ENCODE results near the gene MOCS1. TPM values are rescaled to one million over a fixed set of nuclear protein-coding genes. Genes with fewer than 3 reads are reported as not detected.
"Not testable (repeated sequence)": the region's sequence is repeated elsewhere in the genome, so short reads cannot be mapped to it uniquely, and the experiment has no call there.

MOCS1 gene
- total and polyA plus RNA-seq, 8 donors: 6.9 to 13.8 (median 8.4) TPM

GRCh38 chr6:39980839-39981580, 46.7 kb upstream of the MOCS1 start:
- H3K4me1 ChIP-seq: peaks cover 0 to 8% (median 3%) of the 10 kb centered on the region in 3 donors
- H3K4me3 ChIP-seq: no peak overlapping the region
- intact Hi-C loops (cut with DNase I): loop anchor here in 2 of 3 donors (5.0 to 10.0 kb wide), 2 partner anchors 324 to 326 kb away; no protein-coding TSS in a partner anchor
- DNase-seq (peak in 2 of 6 donors; percentile 38 to 49), FAIRE-seq (no peak), ATAC-seq (peak; percentile 89 to 95 (median 94))
- no peaks in the 10 kb centered on the region for H3K9me3 ChIP-seq
- WGBS, 2 donors: 49 to 52% methylated on average over 3 of the region's 3 CpGs
- peak in 2 of 4 donors; percentile 21 to 43 for TF ChIP-seq CTCF (IDR thresholded peaks at IDR 0.05)
- H3K27ac ChIP-seq: no peak overlapping the region
- no peaks in the 10 kb centered on the region for H3K27me3 ChIP-seq
- H3K36me3 ChIP-seq: no peaks in the 10 kb centered on the region

GRCh38 chr6:39979461-39980328, 45.4 kb upstream of the MOCS1 start:
- 44 to 60% methylated on average over 3 of the region's 3 CpGs for WGBS, 2 donors
- no peaks in the 10 kb centered on the region for H3K9me3 ChIP-seq
- no peak overlapping the region for H3K27ac ChIP-seq
- ATAC-seq (peak in 2 of 4 donors; percentile 16 to 29), DNase-seq (no peak), FAIRE-seq (no peak)
- H3K27me3 ChIP-seq: no peaks in the 10 kb centered on the region
- intact Hi-C loops (cut with DNase I): loop anchor here (5.0 to 10.0 kb wide), 3 partner anchors 325 to 333 kb away; no protein-coding TSS in a partner anchor
- peaks cover 0 to 8% (median 3%) of the 10 kb centered on the region in 3 donors for H3K4me1 ChIP-seq
- no peak for TF ChIP-seq CTCF (IDR thresholded peaks at IDR 0.05)
- H3K4me3 ChIP-seq: no peak overlapping the region
- H3K36me3 ChIP-seq: no peaks in the 10 kb centered on the region

- peaks cover 0 to 8% (median 3%) of the 10 kb centered on the region in 3 donors for H3K4me1 ChIP-seq
- H3K4me3 ChIP-seq: no peak overlapping the region
- intact Hi-C loops (cut with DNase I): loop anchor here in 1 of 3 donors (5.0 kb wide), 1 partner anchor 334 kb away; no protein-coding TSS in a partner anchor
- no peaks in the 10 kb centered on the region for H3K9me3 ChIP-seq
- FAIRE-seq: no peak
- DNase-seq: no peak
- no peaks in the 10 kb centered on the region for H3K36me3 ChIP-seq
- H3K27ac ChIP-seq: no peak overlapping the region
- no peak for ATAC-seq
- WGBS, 2 donors: 77 to 87% methylated on average over 1 of the region's 1 CpG
- no peaks in the 10 kb centered on the region for H3K27me3 ChIP-seq
- no peak for TF ChIP-seq CTCF (IDR thresholded peaks at IDR 0.05)
These were observed 44.0 kb upstream of the MOCS1 start for GRCh38 chr6:39978240-39978639.

- TF ChIP-seq CTCF (IDR thresholded peaks at IDR 0.05): no peak
- Histone ChIP-seq H3K36me3 (no peaks in the 10 kb centered on the region), H3K4me3 (no peak overlapping the region), H3K9me3 (no peaks in the 10 kb centered on the region), H3K27ac (no peak overlapping the region), H3K27me3 (no peaks in the 10 kb centered on the region), H3K4me1 (no peaks in the 10 kb centered on the region)
- DNase-seq: no peak
- no peak for ATAC-seq
- intact Hi-C loops (cut with DNase I): no loop called here
- 64 to 83% methylated on average over 3 of the region's 3 CpGs for WGBS, 2 donors
- FAIRE-seq: no peak
These were observed 39.4 kb upstream of the MOCS1 start for GRCh38 chr6:39973661-39974060.

GRCh38 chr6:39972717-39973116, 38.5 kb upstream of the MOCS1 start:
- intact Hi-C loops (cut with DNase I); FAIRE-seq; H3K9me3 ChIP-seq; H3K27ac ChIP-seq; H3K4me3 ChIP-seq; H3K36me3 ChIP-seq; DNase-seq; H3K27me3 ChIP-seq; ATAC-seq; H3K4me1 ChIP-seq: not testable (repeated sequence)
- WGBS, 2 donors: 90 to 94% methylated on average over 1 of the region's 1 CpG

- H3K27me3 ChIP-seq; intact Hi-C loops (cut with DNase I); ATAC-seq; H3K27ac ChIP-seq; H3K4me1 ChIP-seq; H3K9me3 ChIP-seq; DNase-seq; H3K36me3 ChIP-seq; H3K4me3 ChIP-seq; FAIRE-seq: not testable (repeated sequence)
- WGBS, 2 donors: 82 to 89% methylated on average over 5 of the region's 5 CpGs
These were observed 36.9 kb upstream of the MOCS1 start for GRCh38 chr6:39971131-39971530.

Data from pancreas (tissue), 10 donors.